Stimulated activated CD8-positive, alpha-beta memory T cell treated with anti-CD3 and anti-CD28 coated beads, Interleukin-4, amount 100 ng/mL, for 4 hours (primary cell): ENCODE data around the gene CATSPERD.

Experiments
- DNase-seq, 2 donors: peaks; one replicate each; pipeline ENCODE4 v3.0.0-alpha.2; 2020; ENCODE audit warnings: low read depth in 2 of 2, low spot score in 1 of 2

Gene CATSPERD

GRCh38 chr19:5826531-5827341 lies 106.3 kb downstream of the CATSPERD start:
- no peak for DNase-seq

DNA sequence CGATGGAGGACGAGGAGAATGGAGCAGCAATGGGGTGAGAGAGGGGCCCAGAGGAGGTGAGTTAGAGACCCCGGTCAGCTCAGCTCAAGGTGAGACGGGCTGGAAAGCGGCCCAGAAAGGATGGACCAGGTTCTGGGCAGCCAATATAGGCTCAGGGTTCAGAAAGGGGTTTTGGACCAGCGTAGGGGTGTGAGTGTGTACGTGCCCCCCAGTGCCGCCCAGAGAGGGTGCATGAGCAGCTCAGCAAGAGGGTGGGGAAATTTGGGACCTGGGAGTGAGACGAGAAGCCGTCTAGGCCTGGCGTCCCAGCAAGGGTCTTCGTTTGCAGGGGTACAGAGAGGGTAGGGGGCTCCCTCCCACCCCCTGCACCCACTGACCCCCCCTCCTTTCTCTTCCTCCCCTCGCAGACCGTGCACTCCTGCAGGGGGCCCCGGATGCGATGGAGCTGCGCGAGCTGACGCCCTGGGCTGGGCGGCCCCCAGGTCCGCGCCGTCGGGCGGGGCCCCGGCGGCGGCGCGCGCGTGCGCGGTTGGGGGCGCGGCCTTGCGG lies 107.0 kb downstream of the CATSPERD start:
- no peak for DNase-seq

GRCh38 chr19:5827891-5828660 lies 107.6 kb downstream of the CATSPERD start:
- DNase-seq = peak; percentile 81 to 92
